HuH-7 (cell line): ENCODE results near the gene CFAP91.
A peak's percentile ranks its signal among the peaks of the same experiment; 100 is the strongest.
"Not testable (repeated sequence)": the region's sequence is repeated elsewhere in the genome, so short reads cannot be mapped to it uniquely, and the experiment has no call there.

Source experiments
- DNase-seq: peaks from one replicate; pipeline ENCODE4 v3.0.0; 2011; ENCODE audit warnings: low spot score

The CFAP91 gene

GRCh38 chr3:119677641-119677934 lies 25.2 kb upstream of the CFAP91 start:
- DNase-seq: no peak

- DNase-seq: not testable (repeated sequence)
Observed at GRCh38 chr3:119678209-119678608, 24.6 kb upstream of the CFAP91 start.

- DNase-seq: no peak
Observed at GRCh38 chr3:119679874-119680273, 22.9 kb upstream of the CFAP91 start.

- peak; percentile 40 for DNase-seq
Observed at GRCh38 chr3:119681279-119681678, 21.5 kb upstream of the CFAP91 start.

GRCh38 chr3:119683421-119683820 lies 19.4 kb upstream of the CFAP91 start:
- DNase-seq: no peak

- DNase-seq: peak; percentile 45
Observed at GRCh38 chr3:119690043-119690656, 12.7 kb upstream of the CFAP91 start.

GRCh38 chr3:119695480-119695879 lies 7.3 kb upstream of the CFAP91 start:
- no peak for DNase-seq

- no peak for DNase-seq
Observed at GRCh38 chr3:119697394-119697793, 5.4 kb upstream of the CFAP91 start.

GRCh38 chr3:119700269-119700919 lies 2.4 kb upstream of the CFAP91 start:
- DNase-seq: no peak

GRCh38 chr3:119700920-119701734 lies 1.7 kb upstream of the CFAP91 start:
- DNase-seq: no peak

- DNase-seq: peak; percentile 74
Observed at GRCh38 chr3:119703820-119704531, 1.2 kb downstream of the CFAP91 start.

- DNase-seq: no peak
Observed at GRCh38 chr3:119715105-119715504, 12.3 kb downstream of the CFAP91 start.

GRCh38 chr3:119716998-119717397 lies 14.2 kb downstream of the CFAP91 start:
- DNase-seq: peak; percentile 71

GRCh38 chr3:119717520-119717919 lies 14.7 kb downstream of the CFAP91 start:
- no peak for DNase-seq

GRCh38 chr3:119723022-119723421 lies 20.2 kb downstream of the CFAP91 start:
- no peak for DNase-seq

GRCh38 chr3:119726909-119727308 lies 24.1 kb downstream of the CFAP91 start:
- no peak for DNase-seq

GRCh38 chr3:119729996-119730395 lies 27.2 kb downstream of the CFAP91 start:
- no peak for DNase-seq

GRCh38 chr3:119731560-119732343 lies 28.9 kb downstream of the CFAP91 start:
- DNase-seq: no peak

GRCh38 chr3:119733812-119734211 lies 31.0 kb downstream of the CFAP91 start:
- DNase-seq: no peak

GRCh38 chr3:119738741-119739140 lies 35.9 kb downstream of the CFAP91 start:
- no peak for DNase-seq

GRCh38 chr3:119741657-119742590 lies 39.1 kb downstream of the CFAP91 start:
- no peak for DNase-seq
